Coronary artery (tissue), 2 donors: ENCODE results near the gene RAB11B.
A peak's percentile ranks its signal among the peaks of the same experiment; 100 is the strongest.
"Not testable (repeated sequence)": the region's sequence is repeated elsewhere in the genome, so short reads cannot be mapped to it uniquely, and the experiment has no call there.

Source experiments
- DNase-seq: peaks from one replicate; pipeline ENCODE4 v3.0.0-alpha.2; 2017; ENCODE audit warnings: low spot score
- H3K27ac ChIP-seq, 2 donors: fragments of 200-600 bp; sonication (generic); one replicate each; pipeline ENCODE4 v1.5.1; 2016 to 2019
- H3K4me3 ChIP-seq: fragments of 200-600 bp; sonication (generic); 2 replicates; pipeline ENCODE4 v1.5.1; 2016; ENCODE audit warnings: mild to moderate bottlenecking, moderate library complexity
- CTCF ChIP-seq: fragments of 200-600 bp; sonication (generic); IDR thresholded peaks from one replicate; pipeline ENCODE4 v1.5.1; 2019; ENCODE audit warnings: antibody characterized with exemption

RAB11B gene

GRCh38 chr19:8421484-8422461 is 31.6 kb downstream of the RAB11B start:
- Histone ChIP-seq H3K27ac (no peak overlapping the region), H3K4me3 (no peak overlapping the region)
- no peak for TF ChIP-seq CTCF
- DNase-seq = no peak

DNA sequence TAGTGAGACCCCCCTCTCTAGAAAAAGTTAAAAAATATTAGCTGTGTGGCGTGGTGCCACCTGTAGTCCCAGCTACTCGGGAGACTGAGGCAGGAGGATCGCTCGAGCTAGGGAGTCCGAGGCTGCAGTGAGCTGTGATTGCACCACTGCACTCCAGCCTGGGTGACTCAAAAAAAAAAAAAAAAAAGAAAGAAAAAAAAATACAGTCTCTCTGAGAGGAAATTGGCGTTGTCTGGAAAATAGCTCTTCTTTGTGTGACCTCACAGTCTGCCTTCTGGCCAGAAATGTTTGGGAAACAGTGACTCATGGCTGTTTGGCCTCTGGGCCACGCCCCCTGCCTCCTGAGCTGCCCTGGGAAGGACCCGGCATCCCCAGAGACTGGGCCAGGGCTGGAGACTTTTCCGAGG is 33.7 kb downstream of the RAB11B start:
- no peak for TF ChIP-seq CTCF
- DNase-seq = peak; percentile 97
- H3K4me3 ChIP-seq = peak overlapping the region; percentile 57
- peak overlapping the region; percentile 74 to 92 for H3K27ac ChIP-seq

- H3K27ac ChIP-seq, DNase-seq, H3K4me3 ChIP-seq: not testable (repeated sequence)
Measured at GRCh38 chr19:8425331-8425730, 35.2 kb downstream of the RAB11B start.

GRCh38 chr19:8426283-8426682 is 36.1 kb downstream of the RAB11B start:
- TF ChIP-seq CTCF = no peak
- Histone ChIP-seq H3K27ac (no peak overlapping the region), H3K4me3 (no peak overlapping the region)
- DNase-seq = no peak

DNA sequence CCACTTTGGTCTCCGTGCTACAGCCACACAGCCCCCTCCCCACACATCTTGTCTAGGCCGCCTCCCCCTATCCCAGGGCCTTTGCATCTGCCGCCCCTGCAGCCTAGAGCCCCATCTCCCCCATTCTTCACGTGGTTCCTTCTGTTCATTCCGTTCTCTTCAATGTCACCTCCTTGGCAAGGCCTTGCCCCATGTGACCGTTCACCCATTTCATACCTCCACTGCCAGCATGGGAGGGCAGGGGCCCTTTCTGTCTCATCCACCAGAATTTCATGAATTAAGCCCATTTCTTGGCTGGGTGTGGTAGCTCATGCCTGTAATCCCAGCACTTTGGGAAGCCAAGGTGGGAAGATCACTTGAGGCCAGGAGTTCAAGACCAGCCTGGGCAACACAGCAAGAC is 38.9 kb downstream of the RAB11B start:
- DNase-seq = no peak
- Histone ChIP-seq H3K4me3 (no peak overlapping the region), H3K27ac (no peak overlapping the region)
- TF ChIP-seq CTCF = no peak

- no peak overlapping the region for H3K27ac ChIP-seq
Measured at GRCh38 chr19:8429826-8430225, 39.7 kb downstream of the RAB11B start.

DNA sequence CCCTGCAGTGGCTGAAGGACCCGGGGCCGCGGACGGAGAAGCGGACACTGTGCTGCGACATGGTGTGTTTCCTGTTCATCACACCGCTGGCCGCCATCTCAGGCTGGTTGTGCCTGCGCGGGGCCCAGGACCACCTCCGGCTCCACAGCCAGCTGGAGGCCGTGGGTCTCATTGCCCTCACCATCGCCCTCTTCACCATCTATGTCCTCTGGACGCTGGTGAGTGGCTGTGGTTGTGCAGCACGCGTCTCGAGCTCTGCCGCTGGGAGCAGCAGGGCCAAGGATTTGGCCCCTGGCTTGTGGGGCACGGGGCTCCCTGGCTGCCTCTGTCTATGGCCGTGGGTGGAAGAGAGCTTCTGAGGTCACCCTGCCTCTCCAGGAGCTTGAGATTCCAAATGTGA is 40.5 kb downstream of the RAB11B start:
- H3K4me3 ChIP-seq = no peak overlapping the region
- no peak overlapping the region for H3K27ac ChIP-seq
- no peak for DNase-seq
- TF ChIP-seq CTCF = no peak

More at GRCh38 chr19:8429826-8430225, 39.7 kb downstream of the RAB11B start:
- no peak for TF ChIP-seq CTCF
- no peak overlapping the region for H3K4me3 ChIP-seq
- DNase-seq = no peak
